HepG2 (cell line): ENCODE measurements around the gene BACE1-AS. TPM values are rescaled to one million over a fixed set of nuclear protein-coding genes. Genes with fewer than 3 reads are reported as not detected.

ENCODE experiments used
- CHD2 ChIP-seq: IDR thresholded peaks from 2 replicates; pipeline ENCODE4 v1.6.1; 2011; ENCODE audit warnings: low read depth, low read length, improper control_type of control experiment
- EED ChIP-seq: sonication (generic); formaldehyde crosslinking; IDR thresholded peaks from 2 replicates; pipeline ENCODE4 v1.5.0; 2020; ENCODE audit warnings: mild to moderate bottlenecking, missing genetic modification reagents
- KLF6 ChIP-seq: IDR thresholded peaks from 2 replicates; pipeline ENCODE4 v1.8.0; 2016; ENCODE audit warnings: missing biosample characterization, missing genetic modification reagents
- MED8 ChIP-seq: sonication (generic); formaldehyde crosslinking; IDR thresholded peaks from 2 replicates; pipeline ENCODE4 v1.8.1; 2023; ENCODE audit warnings: mild to moderate bottlenecking, missing genetic modification reagents; ENCODE audit not compliant: insufficient replicate concordance
- NR0B2 ChIP-seq: sonication (generic); formaldehyde crosslinking; IDR thresholded peaks from 2 replicates; pipeline ENCODE4 v1.4.0; 2020; ENCODE audit warnings: mild to moderate bottlenecking, missing genetic modification reagents
- REST ChIP-seq, 2 experiments: IDR thresholded peaks; 2 replicates each; pipeline ENCODE4 v1.6.1; 2011 to 2012; ENCODE audit warnings: low read length in 2 of 2, borderline replicate concordance in 1 of 2, low read depth in 1 of 2, mild to moderate bottlenecking in 1 of 2, moderate library complexity in 1 of 2
- SIN3A ChIP-seq: IDR thresholded peaks from 2 replicates; pipeline ENCODE4 v1.6.1; 2011; ENCODE audit warnings: low read depth, mild to moderate bottlenecking, control low read depth, low read length, borderline replicate concordance
- ZBTB42 ChIP-seq: sonication (generic); formaldehyde crosslinking; IDR thresholded peaks from 2 replicates; pipeline ENCODE4 v1.5.0; 2020; ENCODE audit warnings: mild to moderate bottlenecking, missing genetic modification reagents
- ZFP1 ChIP-seq: IDR thresholded peaks from 2 replicates; pipeline ENCODE4 v1.6.1; 2016
- ZNF142 ChIP-seq: sonication (generic); formaldehyde crosslinking; IDR thresholded peaks from 2 replicates; pipeline ENCODE4 v1.4.0; 2020; ENCODE audit warnings: missing genetic modification reagents
- ZNF224 ChIP-seq: sonication (generic); formaldehyde crosslinking; IDR thresholded peaks from 2 replicates; pipeline ENCODE4 v1.5.0; 2020; ENCODE audit warnings: mild to moderate bottlenecking, missing genetic modification reagents
- ZSCAN31 ChIP-seq: sonication (generic); formaldehyde crosslinking; IDR thresholded peaks from 2 replicates; pipeline ENCODE4 v1.5.0; 2020; ENCODE audit warnings: low read depth, mild to moderate bottlenecking, missing genetic modification reagents
- ZXDC ChIP-seq: sonication (generic); formaldehyde crosslinking; IDR thresholded peaks from 2 replicates; pipeline ENCODE4 v1.5.0; 2020; ENCODE audit warnings: mild to moderate bottlenecking, missing genetic modification reagents
- polyA plus RNA-seq, 8 experiments: library from polyadenylated mRNA; depleted of rRNA in 3 of 8; stranded (reverse) in 7 of 8; unstranded in 1 of 8; fragments of >200 nt; fragmentation: Illumina TruSeq in 4 of 8; extraction: Trizol in 4 of 8; gene quantifications; 2 replicates each; pipeline versions ENCODE4 v1.2.1 to v1.2.3, GENCODE V29; 2011 to 2016; ENCODE audit warnings: low read depth in 4 of 8, missing spikeins in 1 of 8, mixed read lengths in 1 of 8; ENCODE audit not compliant: insufficient read depth in 1 of 8
- total RNA-seq, 5 experiments: library from RNA; depleted of rRNA; stranded (reverse); fragments of >200 nt; fragmentation: Illumina TruSeq; extraction: Trizol; gene quantifications; 2 replicates each; pipeline ENCODE4 v1.2.3, GENCODE V29; 2016; ENCODE audit warnings: low read depth in 1 of 5

Gene BACE1-AS
- total and polyA plus RNA-seq, 2 of the 13 experiments (the other 11 are each of a cell fraction or from before 2014, with no cell fraction given), result 2.0 to 3.9 TPM

- 0 out of 4 replicates have a peak, but pooled peaks of 1 of the 2 experiments have one; percentile 8 for TF ChIP-seq REST (IDR thresholded peaks at IDR 0.05; ENCODE audit: borderline replicate concordance in 1 of 2, low read depth in 1 of 2, low read length in 2 of 2)
- TF ChIP-seq KLF6 (CRISPR knock-in tag), result no peak
- no peak for TF ChIP-seq ZNF142
- peak; percentile 52 for TF ChIP-seq MED8
- peak; percentile 73; the same call in 1 of the 2 replicates for TF ChIP-seq SIN3A
- peak; percentile 86 for TF ChIP-seq ZBTB42
- no peak for TF ChIP-seq ZFP1 (CRISPR knock-in tag)
- no peak for TF ChIP-seq EED (CRISPR knock-in tag)
- TF ChIP-seq CHD2, result no peak
- TF ChIP-seq NR0B2 (CRISPR knock-in tag), result 0 out of 2 replicates have a peak, but pooled peaks have one; percentile 36
- TF ChIP-seq ZXDC (CRISPR knock-in tag), result no peak
- no peak for TF ChIP-seq ZSCAN31
- no peak for TF ChIP-seq ZNF224 (CRISPR knock-in tag)
These were observed 8.5 kb downstream of the BACE1-AS start (continued) for GRCh38 chr11:117299351-117300282.
